Chondrocyte (in vitro differentiated cells): Measurements from ENCODE around the gene SUPT7L. TPM values are rescaled to one million over a fixed set of nuclear protein-coding genes. Genes with fewer than 3 reads are reported as not detected.

Source experiments
- DNase-seq: peaks from one replicate; pipeline ENCODE4 v3.0.0; 2021; ENCODE audit warnings: mixed read lengths, low spot score
- H3K27ac Mint-ChIP-seq: one replicate; pipeline ENCODE4 v1.8.0; 2021; ENCODE audit warnings: mild to moderate bottlenecking, moderate library complexity, mixed read lengths; ENCODE audit not compliant: unreplicated experiment
- H3K27me3 Mint-ChIP-seq: 2 replicates; pipeline ENCODE4 v1.8.0; 2021; ENCODE audit warnings: low read depth, mixed read lengths
- H3K36me3 Mint-ChIP-seq: 2 replicates; pipeline ENCODE4 v1.8.0; 2021; ENCODE audit warnings: low read depth, mixed read lengths
- H3K4me1 Mint-ChIP-seq: 2 replicates; pipeline ENCODE4 v1.8.0; 2021; ENCODE audit warnings: low read depth, mild to moderate bottlenecking, mixed read lengths
- H3K4me3 Mint-ChIP-seq: one replicate; pipeline ENCODE4 v1.8.0; 2021; ENCODE audit warnings: mild to moderate bottlenecking, moderate library complexity, mixed read lengths; ENCODE audit not compliant: unreplicated experiment
- H3K9me3 Mint-ChIP-seq: 2 replicates; pipeline ENCODE4 v1.8.0; 2021; ENCODE audit warnings: low read depth, mixed read lengths
- total RNA-seq: library from RNA; stranded (reverse); gene quantifications from 3 replicates; pipeline ENCODE4 v1.2.1, GENCODE V29; 2021
- TF ChIP-seq, protein P1 (sequence below): fragments of 200-600 bp; sonication (generic); IDR thresholded peaks from 2 replicates; pipeline ENCODE4 v1.5.0; 2021; ENCODE audit warnings: antibody characterized with exemption, mild to moderate bottlenecking, moderate library complexity

The SUPT7L gene
- total RNA-seq, 1 donor from 2014 or later = 30.7 TPM

GRCh38 chr2:27652341-27652740 lies 11.1 kb downstream of the SUPT7L start:
- no peak for DNase-seq
- H3K4me3 Mint-ChIP-seq = no peak overlapping the region
- peaks cover 9% of the 10 kb centered on the region for H3K4me1 Mint-ChIP-seq
- no peaks in the 10 kb centered on the region for H3K27me3 Mint-ChIP-seq
- peak overlapping the region; percentile 37 for H3K27ac Mint-ChIP-seq
- no peaks in the 10 kb centered on the region for H3K9me3 Mint-ChIP-seq
- H3K36me3 Mint-ChIP-seq = peaks cover 48% of the 10 kb centered on the region
- TF ChIP-seq, protein P1, sequence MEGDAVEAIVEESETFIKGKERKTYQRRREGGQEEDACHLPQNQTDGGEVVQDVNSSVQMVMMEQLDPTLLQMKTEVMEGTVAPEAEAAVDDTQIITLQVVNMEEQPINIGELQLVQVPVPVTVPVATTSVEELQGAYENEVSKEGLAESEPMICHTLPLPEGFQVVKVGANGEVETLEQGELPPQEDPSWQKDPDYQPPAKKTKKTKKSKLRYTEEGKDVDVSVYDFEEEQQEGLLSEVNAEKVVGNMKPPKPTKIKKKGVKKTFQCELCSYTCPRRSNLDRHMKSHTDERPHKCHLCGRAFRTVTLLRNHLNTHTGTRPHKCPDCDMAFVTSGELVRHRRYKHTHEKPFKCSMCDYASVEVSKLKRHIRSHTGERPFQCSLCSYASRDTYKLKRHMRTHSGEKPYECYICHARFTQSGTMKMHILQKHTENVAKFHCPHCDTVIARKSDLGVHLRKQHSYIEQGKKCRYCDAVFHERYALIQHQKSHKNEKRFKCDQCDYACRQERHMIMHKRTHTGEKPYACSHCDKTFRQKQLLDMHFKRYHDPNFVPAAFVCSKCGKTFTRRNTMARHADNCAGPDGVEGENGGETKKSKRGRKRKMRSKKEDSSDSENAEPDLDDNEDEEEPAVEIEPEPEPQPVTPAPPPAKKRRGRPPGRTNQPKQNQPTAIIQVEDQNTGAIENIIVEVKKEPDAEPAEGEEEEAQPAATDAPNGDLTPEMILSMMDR = no peak

- Mint-ChIP-seq H3K4me1 (peaks cover 9% of the 10 kb centered on the region), H3K36me3 (peaks cover 44% of the 10 kb centered on the region), H3K27ac (no peak overlapping the region), H3K4me3 (no peak overlapping the region), H3K9me3 (no peaks in the 10 kb centered on the region), H3K27me3 (no peaks in the 10 kb centered on the region)
- TF ChIP-seq, protein P1 = no peak
- DNase-seq = no peak
Measured at GRCh38 chr2:27651056-27651455, 12.4 kb downstream of the SUPT7L start.

DNA sequence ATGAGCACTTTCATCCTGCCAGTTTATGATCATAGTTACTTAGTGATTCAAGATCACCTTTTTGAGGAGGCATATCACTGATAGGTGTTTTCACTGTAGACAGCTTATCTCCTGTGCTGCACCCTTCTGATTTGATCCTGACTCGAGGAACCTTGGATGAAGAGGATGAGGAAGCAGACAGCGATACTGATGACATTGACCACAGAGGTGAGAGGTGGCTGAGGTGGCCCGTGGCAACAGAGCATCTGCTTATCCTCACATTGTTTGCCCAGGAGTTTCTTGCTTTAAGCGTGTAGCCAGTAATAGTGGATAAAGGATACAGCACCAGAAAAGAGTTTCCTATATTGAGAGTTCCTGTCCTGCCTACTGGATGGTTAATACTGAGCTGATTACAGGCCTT lies 15.7 kb downstream of the SUPT7L start:
- H3K9me3 Mint-ChIP-seq = no peaks in the 10 kb centered on the region
- TF ChIP-seq, protein P1 = no peak
- no peak overlapping the region for H3K4me3 Mint-ChIP-seq
- no peak for DNase-seq
- H3K36me3 Mint-ChIP-seq = peaks cover 25% of the 10 kb centered on the region
- H3K4me1 Mint-ChIP-seq = no peaks in the 10 kb centered on the region
- no peak overlapping the region for H3K27ac Mint-ChIP-seq
- H3K27me3 Mint-ChIP-seq = no peaks in the 10 kb centered on the region

DNA sequence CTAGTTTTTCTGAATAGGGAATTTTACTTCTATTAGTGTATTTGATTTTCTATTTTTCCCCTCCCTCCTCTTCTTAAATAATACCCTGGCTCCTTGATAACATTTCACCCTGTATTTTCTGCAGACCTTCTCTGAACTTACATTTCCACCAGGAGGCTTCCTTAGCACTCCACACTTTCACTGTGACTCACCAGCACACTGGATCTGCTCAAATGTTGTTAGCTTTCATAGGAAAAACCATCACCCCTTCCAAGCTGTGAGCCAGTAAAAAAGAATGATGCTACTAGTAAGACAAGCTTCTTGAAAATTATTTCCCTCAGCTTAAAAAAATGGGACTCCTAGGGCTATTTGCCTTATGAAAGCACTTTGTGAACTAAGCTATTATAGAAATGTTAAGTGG lies 16.1 kb downstream of the SUPT7L start:
- no peak for DNase-seq
- H3K27ac Mint-ChIP-seq = peak overlapping the region; percentile 30
- TF ChIP-seq, protein P1 = no peak
- peaks cover 23% of the 10 kb centered on the region for H3K36me3 Mint-ChIP-seq
- no peaks in the 10 kb centered on the region for H3K9me3 Mint-ChIP-seq
- no peaks in the 10 kb centered on the region for H3K27me3 Mint-ChIP-seq
- no peak overlapping the region for H3K4me3 Mint-ChIP-seq
- no peaks in the 10 kb centered on the region for H3K4me1 Mint-ChIP-seq

GRCh38 chr2:27645197-27645596 lies 18.2 kb downstream of the SUPT7L start:
- no peaks in the 10 kb centered on the region for H3K27me3 Mint-ChIP-seq
- H3K27ac Mint-ChIP-seq = no peak overlapping the region
- H3K4me1 Mint-ChIP-seq = no peaks in the 10 kb centered on the region
- TF ChIP-seq, protein P1 = no peak
- H3K4me3 Mint-ChIP-seq = no peak overlapping the region
- DNase-seq = no peak
- H3K9me3 Mint-ChIP-seq = no peaks in the 10 kb centered on the region
- H3K36me3 Mint-ChIP-seq = peaks cover 21% of the 10 kb centered on the region
